Measurements from ENCODE around the gene ACOT13.

- no peak for TF ChIP-seq EZH2 (IDR thresholded peaks at IDR 0.05; ENCODE audit: low read depth)
- TF ChIP-seq, protein P1, sequence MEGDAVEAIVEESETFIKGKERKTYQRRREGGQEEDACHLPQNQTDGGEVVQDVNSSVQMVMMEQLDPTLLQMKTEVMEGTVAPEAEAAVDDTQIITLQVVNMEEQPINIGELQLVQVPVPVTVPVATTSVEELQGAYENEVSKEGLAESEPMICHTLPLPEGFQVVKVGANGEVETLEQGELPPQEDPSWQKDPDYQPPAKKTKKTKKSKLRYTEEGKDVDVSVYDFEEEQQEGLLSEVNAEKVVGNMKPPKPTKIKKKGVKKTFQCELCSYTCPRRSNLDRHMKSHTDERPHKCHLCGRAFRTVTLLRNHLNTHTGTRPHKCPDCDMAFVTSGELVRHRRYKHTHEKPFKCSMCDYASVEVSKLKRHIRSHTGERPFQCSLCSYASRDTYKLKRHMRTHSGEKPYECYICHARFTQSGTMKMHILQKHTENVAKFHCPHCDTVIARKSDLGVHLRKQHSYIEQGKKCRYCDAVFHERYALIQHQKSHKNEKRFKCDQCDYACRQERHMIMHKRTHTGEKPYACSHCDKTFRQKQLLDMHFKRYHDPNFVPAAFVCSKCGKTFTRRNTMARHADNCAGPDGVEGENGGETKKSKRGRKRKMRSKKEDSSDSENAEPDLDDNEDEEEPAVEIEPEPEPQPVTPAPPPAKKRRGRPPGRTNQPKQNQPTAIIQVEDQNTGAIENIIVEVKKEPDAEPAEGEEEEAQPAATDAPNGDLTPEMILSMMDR (conservative IDR thresholded peaks at IDR 0.05), result no peak
Observed at GRCh38 chr6:24740861-24741260, 74.0 kb downstream of the ACOT13 start.
